Ecto neural progenitor cell (in vitro differentiated cells): ENCODE data around the gene AFM.

Source experiments
- DNase-seq: peaks from one replicate; pipeline ENCODE4 v3.0.0-alpha.2; 2018; ENCODE audit warnings: low spot score

The AFM gene, protein sequence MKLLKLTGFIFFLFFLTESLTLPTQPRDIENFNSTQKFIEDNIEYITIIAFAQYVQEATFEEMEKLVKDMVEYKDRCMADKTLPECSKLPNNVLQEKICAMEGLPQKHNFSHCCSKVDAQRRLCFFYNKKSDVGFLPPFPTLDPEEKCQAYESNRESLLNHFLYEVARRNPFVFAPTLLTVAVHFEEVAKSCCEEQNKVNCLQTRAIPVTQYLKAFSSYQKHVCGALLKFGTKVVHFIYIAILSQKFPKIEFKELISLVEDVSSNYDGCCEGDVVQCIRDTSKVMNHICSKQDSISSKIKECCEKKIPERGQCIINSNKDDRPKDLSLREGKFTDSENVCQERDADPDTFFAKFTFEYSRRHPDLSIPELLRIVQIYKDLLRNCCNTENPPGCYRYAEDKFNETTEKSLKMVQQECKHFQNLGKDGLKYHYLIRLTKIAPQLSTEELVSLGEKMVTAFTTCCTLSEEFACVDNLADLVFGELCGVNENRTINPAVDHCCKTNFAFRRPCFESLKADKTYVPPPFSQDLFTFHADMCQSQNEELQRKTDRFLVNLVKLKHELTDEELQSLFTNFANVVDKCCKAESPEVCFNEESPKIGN

DNA sequence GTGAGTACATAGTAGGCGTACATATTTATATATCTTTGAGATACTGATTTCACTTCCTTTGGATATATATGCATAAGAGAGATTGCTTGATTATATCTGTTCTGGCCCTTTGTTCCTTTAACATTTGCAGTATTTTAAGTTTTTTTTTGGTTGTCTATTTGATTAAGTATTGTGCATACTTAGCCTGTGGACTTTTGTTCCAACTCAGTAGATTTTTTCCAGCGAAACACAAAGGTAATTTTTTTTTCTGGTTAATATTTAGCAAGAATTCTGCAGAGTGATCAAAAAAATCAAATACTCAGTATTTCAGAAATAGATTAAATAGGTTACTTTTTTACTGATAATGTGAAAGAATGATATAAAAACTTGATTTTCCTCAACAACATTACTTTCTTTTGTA is at the start of gene AFM:
Gene AFM, plus strand, starts transcription at position 388 of the 400 bp plus-strand sequence. CDS start 31 bp downstream, outside the sequence.
- DNase-seq = no peak

GRCh38 chr4:73431813-73432168 is 49.8 kb upstream of the AFM start:
- DNase-seq = no peak

GRCh38 chr4:73432169-73433000 is 49.2 kb upstream of the AFM start:
- DNase-seq = no peak

- DNase-seq = no peak
These were observed 48.4 kb upstream of the AFM start for GRCh38 chr4:73433140-73433539.

DNA sequence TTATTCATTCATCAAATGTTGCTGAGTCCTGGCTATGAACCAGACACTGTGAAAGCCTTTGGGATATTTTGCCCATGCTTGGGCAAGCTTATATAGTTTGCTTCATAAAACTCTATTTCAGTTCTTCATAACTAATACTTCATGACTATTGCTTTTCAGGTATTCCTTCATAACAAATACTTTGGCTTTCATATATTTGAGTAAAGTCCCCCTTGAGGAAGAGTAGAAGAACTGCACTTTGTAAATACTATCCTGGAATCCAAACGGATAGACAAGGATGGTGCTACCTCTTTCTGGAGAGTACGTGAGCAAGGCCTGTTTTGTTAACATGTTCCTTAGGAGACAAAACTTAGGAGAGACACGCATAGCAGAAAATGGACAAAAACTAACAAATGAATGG is 47.2 kb upstream of the AFM start:
- no peak for DNase-seq

- DNase-seq = no peak
These were observed 45.6 kb upstream of the AFM start, which contains the start of gene AFP for GRCh38 chr4:73435984-73436383. Gene AFP (plus strand): TSS chr4:73436221. CDS start chr4:73436263, 42 bp downstream.

- no peak for DNase-seq
These were observed 44.6 kb upstream of the AFM start for GRCh38 chr4:73436674-73437557.

DNA sequence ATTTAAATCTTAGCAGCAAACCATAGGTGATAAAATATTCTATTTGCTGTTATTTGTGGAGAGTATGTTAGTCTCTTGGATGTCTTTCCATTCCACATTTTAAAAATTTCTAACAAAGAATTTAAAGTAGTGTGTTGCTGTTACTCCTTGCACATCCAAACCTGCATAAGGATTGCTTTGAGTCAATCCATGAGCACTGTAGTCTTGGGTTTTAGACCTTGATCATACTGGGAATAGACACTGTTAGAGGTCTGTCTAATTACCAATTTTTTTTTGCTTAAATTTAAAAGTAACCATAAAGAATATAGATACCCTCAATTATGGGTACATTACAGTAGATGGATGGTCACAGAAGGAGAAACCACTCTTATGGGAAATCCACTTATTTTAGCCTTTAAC is 44.0 kb upstream of the AFM start:
- no peak for DNase-seq

DNA sequence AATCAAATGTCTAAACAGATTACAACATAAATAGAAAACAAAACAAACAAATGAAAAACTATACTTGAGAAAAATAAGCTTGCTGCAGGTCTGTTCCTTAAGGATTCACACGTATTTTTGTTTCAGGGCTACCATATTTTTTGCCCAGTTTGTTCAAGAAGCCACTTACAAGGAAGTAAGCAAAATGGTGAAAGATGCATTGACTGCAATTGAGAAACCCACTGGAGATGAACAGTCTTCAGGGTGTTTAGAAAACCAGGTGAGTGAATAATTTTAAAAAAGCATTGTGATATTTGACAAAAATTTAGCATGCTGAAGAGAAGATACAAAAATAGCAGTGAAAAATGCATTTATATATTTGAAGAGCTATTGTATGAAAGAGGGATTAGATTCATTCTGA is 43.5 kb upstream of the AFM start:
- DNase-seq = no peak

- DNase-seq = no peak
These were observed 42.8 kb upstream of the AFM start for GRCh38 chr4:73438582-73439215.

DNA sequence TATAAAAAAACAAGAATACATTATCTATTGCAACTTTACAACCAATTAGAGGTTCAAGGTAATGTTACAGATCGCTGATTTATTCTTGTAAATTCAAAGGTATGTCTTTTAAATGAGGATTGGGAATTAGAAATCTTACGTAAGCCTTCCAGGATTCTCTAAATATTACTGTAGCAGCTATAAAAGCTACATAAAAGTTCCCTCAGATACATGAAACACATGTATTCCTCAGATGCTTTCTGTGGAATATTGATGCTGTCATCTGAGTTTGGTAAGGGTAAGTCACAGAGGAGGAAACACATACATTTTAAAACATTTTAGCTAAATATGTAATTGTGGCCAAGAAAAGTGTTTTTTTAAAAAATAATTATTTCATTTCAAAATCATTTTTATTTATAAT is 42.1 kb upstream of the AFM start:
- DNase-seq = no peak

GRCh38 chr4:73439991-73440390 is 41.6 kb upstream of the AFM start:
- DNase-seq = no peak

DNA sequence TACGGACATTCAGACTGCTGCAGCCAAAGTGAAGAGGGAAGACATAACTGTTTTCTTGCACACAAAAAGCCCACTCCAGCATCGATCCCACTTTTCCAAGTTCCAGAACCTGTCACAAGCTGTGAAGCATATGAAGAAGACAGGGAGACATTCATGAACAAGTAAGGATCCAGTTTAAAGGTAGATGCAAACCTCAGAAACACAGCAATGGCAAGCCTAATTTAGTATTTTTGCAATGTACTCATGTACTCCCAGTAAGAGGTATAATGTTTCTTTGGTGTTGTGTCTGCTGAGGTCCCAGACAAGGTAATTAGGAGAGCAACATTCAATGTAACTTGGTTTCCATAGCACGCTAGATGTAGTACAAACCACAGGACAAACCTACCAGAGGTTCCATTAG is 40.9 kb upstream of the AFM start:
- DNase-seq = no peak

- no peak for DNase-seq
These were observed 39.3 kb upstream of the AFM start for GRCh38 chr4:73442275-73442674.

- DNase-seq = no peak
These were observed 38.3 kb upstream of the AFM start for GRCh38 chr4:73443224-73443623.

GRCh38 chr4:73445383-73446335 is 35.9 kb upstream of the AFM start:
- DNase-seq = no peak

DNA sequence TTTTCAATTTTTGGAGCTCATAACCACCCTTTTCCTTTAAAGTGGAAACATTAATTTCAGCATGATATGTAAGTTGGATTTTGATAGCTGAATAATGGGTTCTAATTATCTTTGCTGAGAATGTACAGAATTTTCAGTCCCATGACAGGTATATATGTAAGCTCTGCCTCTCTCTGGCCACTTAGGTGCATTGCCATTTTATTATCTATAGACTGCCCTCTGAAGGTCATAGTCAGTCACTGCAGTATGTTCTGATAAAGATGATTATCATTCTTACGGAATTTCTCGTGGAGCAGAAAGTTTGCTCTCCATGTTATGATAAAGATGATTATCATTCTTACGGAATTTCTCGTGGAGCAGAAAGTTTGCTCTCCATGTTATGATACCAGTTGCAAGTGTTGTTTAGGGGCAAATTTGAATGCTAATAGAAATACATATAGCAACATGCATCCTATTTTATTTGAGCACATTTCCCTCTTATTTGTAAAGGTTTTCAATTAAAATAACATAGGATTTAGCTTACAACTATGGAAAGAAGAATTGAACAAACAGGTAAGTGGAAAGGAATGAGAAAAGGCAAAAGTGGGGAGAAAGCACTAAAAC is 35.1 kb upstream of the AFM start:
- no peak for DNase-seq

DNA sequence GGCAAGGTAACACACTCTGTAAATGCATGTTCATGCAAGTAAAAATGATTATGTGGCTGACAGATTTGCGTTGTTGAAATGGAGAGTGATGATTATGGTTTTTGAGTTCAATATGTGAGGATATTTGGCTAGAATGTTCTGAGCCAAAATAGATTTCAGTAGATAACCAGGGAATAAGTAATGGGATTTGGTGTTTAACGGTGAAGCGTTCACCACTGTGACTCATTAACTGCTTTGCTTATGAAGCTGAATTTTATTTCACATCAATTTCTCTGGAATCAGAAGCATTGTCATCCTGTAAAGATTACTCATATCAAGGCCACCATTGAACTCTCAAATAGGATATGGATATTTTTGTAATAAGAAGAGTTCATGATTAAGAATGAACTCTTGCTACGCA is 33.9 kb upstream of the AFM start:
- no peak for DNase-seq

GRCh38 chr4:73448448-73449203 is 32.9 kb upstream of the AFM start:
- DNase-seq = no peak
